ENCODE data around the gene TMPRSS6. TPM values are rescaled to one million over a fixed set of nuclear protein-coding genes. Genes with fewer than 3 reads are reported as not detected.
A peak's percentile ranks its signal among the peaks of the same experiment; 100 is the strongest.

TMPRSS6 gene
- total RNA-seq, 6 experiments from 2014 or later = not detected

GRCh38 chr22:37018086-37018814 lies 91.3 kb downstream of the TMPRSS6 start:
- TF ChIP-seq, protein P1, sequence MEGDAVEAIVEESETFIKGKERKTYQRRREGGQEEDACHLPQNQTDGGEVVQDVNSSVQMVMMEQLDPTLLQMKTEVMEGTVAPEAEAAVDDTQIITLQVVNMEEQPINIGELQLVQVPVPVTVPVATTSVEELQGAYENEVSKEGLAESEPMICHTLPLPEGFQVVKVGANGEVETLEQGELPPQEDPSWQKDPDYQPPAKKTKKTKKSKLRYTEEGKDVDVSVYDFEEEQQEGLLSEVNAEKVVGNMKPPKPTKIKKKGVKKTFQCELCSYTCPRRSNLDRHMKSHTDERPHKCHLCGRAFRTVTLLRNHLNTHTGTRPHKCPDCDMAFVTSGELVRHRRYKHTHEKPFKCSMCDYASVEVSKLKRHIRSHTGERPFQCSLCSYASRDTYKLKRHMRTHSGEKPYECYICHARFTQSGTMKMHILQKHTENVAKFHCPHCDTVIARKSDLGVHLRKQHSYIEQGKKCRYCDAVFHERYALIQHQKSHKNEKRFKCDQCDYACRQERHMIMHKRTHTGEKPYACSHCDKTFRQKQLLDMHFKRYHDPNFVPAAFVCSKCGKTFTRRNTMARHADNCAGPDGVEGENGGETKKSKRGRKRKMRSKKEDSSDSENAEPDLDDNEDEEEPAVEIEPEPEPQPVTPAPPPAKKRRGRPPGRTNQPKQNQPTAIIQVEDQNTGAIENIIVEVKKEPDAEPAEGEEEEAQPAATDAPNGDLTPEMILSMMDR (IDR thresholded peaks at IDR 0.05) = no peak
- Mint-ChIP-seq H3K27me3 (ENCODE audit: insufficient read depth) (no peaks in the 10 kb centered on the region; the same call in 1 of the 2 replicates), H3K4me3 (peak overlapping the region; percentile 90), H3K4me1 (ENCODE audit: low read depth) (peaks cover 11% of the 10 kb centered on the region), H3K36me3 (ENCODE audit: low read depth) (no peaks in the 10 kb centered on the region), H3K27ac (peak overlapping the region; percentile 42; the same call in 1 of the 2 replicates), H3K9me3 (no peaks in the 10 kb centered on the region)
- no peak for DNase-seq

DNA sequence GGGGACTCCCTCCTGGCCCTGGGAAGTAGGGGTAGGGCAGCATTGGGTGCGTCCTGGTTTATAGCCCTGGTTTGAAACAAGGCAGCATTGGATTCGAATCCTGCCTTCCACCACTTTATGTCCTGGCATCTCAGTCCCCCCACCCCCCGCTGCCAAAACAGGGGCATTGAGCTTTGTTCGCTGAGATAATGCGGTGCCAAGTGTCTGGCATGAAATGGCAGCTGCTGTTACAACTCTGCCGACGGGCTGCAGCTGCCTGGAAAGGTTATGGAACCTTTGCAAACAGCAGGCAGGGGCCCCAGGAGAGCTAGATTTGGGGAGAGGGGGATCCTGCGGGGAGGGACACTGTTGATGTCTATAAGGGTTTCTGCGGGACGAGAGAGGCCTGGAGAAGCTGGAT lies 92.2 kb downstream of the TMPRSS6 start:
- no peaks in the 10 kb centered on the region for H3K36me3 Mint-ChIP-seq (ENCODE audit: low read depth)
- DNase-seq = no peak
- no peak overlapping the region for H3K4me3 Mint-ChIP-seq
- H3K27me3 Mint-ChIP-seq (ENCODE audit: insufficient read depth) = no peaks in the 10 kb centered on the region; the same call in 1 of the 2 replicates
- no peaks in the 10 kb centered on the region for H3K9me3 Mint-ChIP-seq
- no peak overlapping the region for H3K27ac Mint-ChIP-seq
- TF ChIP-seq, protein P1 (IDR thresholded peaks at IDR 0.05) = no peak
- peaks cover 11% of the 10 kb centered on the region for H3K4me1 Mint-ChIP-seq (ENCODE audit: low read depth)

DNA sequence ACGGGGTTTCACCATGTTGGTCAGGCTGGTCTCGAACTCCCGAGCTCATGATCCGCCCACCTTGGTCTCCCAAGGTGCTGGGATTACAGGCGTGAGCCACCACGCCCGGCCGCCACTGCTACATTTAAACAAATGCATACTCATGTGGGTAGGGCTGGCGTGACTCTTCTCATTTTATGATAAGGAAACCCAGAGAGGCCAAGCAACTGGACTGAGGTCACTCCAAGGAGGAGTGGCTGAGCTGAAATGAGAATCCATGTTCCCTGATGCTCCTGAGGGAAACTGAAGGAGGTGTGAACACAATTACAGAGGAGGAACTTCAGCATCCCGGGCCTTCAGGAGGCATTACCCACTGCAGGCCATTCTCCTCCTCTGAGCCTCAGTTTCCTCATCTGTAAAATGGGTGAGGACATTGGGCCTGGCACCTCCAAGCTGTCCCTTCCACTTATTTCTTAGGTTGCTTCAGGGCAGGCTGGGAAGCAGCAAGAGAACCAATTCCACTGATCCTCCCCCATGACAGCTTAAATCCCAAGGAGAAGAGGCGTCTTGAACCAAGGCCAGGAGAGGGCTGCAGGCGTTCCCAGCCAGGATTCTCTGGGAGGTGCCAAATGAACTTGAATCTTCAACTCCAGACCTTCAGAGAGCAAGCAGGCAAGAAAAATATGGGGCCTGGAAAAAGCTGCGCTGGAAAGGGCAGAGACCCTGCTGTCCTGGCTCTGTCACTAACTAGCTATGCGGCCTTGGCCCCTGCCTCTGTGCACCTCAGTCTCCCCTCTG lies 93.2 kb downstream of the TMPRSS6 start:
- no peak for DNase-seq
- TF ChIP-seq, protein P1 (IDR thresholded peaks at IDR 0.05) = no peak
- Mint-ChIP-seq H3K27me3 (ENCODE audit: insufficient read depth) (no peaks in the 10 kb centered on the region; the same call in 1 of the 2 replicates), H3K27ac (no peak overlapping the region), H3K4me1 (ENCODE audit: low read depth) (peaks cover 6% of the 10 kb centered on the region), H3K9me3 (no peaks in the 10 kb centered on the region), H3K4me3 (no peak overlapping the region), H3K36me3 (ENCODE audit: low read depth) (no peaks in the 10 kb centered on the region)

- TF ChIP-seq, protein P1 (IDR thresholded peaks at IDR 0.05) = no peak
- Mint-ChIP-seq H3K9me3 (no peaks in the 10 kb centered on the region), H3K4me3 (no peak overlapping the region), H3K27ac (no peak overlapping the region), H3K27me3 (ENCODE audit: insufficient read depth) (no peaks in the 10 kb centered on the region; the same call in none of the 2 replicates), H3K36me3 (ENCODE audit: low read depth) (no peaks in the 10 kb centered on the region), H3K4me1 (ENCODE audit: low read depth) (peaks cover 4% of the 10 kb centered on the region)
- no peak for DNase-seq
These were observed 94.0 kb downstream of the TMPRSS6 start for GRCh38 chr22:37015587-37015878.

Other genes starting within 250 kb of the TMPRSS6 start
- gene NCF4, start 248.7 kb downstream of the TMPRSS6 start, total RNA-seq (2021; fragmentation: NEBNext Ultra II Directional; extraction: Animal tissue kit (Norgen Biotek cat#: 25700)) = not detected
- 1 to 10 TPM in 5 of 6 experiments, under 1 TPM in 1; 0.76 to 3.2 (median 2.4) TPM for gene CSF2RB, start 196.1 kb downstream of the TMPRSS6 start, total RNA-seq (2021; fragmentation: NEBNext Ultra II Directional; extraction: Animal tissue kit (Norgen Biotek cat#: 25700))
- gene TST, start 90.3 kb downstream of the TMPRSS6 start, total RNA-seq (2021; fragmentation: NEBNext Ultra II Directional; extraction: Animal tissue kit (Norgen Biotek cat#: 25700)) = 10 to 100 TPM; 18.6 to 32.8 (median 21.7) TPM
- 10 to 100 TPM; 24.9 to 35.5 (median 27.5) TPM for gene MPST, start 90.0 kb downstream of the TMPRSS6 start, total RNA-seq (2021; fragmentation: NEBNext Ultra II Directional; extraction: Animal tissue kit (Norgen Biotek cat#: 25700))
- gene KCTD17, start 58.0 kb downstream of the TMPRSS6 start, total RNA-seq (2021; fragmentation: NEBNext Ultra II Directional; extraction: Animal tissue kit (Norgen Biotek cat#: 25700)) = 10 to 100 TPM; 39.8 to 46.4 (median 43.3) TPM
- gene IL2RB, start 40.2 kb upstream of the TMPRSS6 start, total RNA-seq (2021; fragmentation: NEBNext Ultra II Directional; extraction: Animal tissue kit (Norgen Biotek cat#: 25700)) = not detected
- gene C1QTNF6, start 78.5 kb upstream of the TMPRSS6 start, total RNA-seq (2021; fragmentation: NEBNext Ultra II Directional; extraction: Animal tissue kit (Norgen Biotek cat#: 25700)) = 1 to 10 TPM; 3.3 to 5.0 (median 4.0) TPM
- not detected for gene SSTR3, start 102.8 kb upstream of the TMPRSS6 start, total RNA-seq (2021; fragmentation: NEBNext Ultra II Directional; extraction: Animal tissue kit (Norgen Biotek cat#: 25700))
- 10 to 100 TPM; 29.9 to 57.2 (median 53.5) TPM for gene RAC2, start 134.6 kb upstream of the TMPRSS6 start, total RNA-seq (2021; fragmentation: NEBNext Ultra II Directional; extraction: Animal tissue kit (Norgen Biotek cat#: 25700))
- gene CYTH4, start 172.8 kb upstream of the TMPRSS6 start, total RNA-seq (2021; fragmentation: NEBNext Ultra II Directional; extraction: Animal tissue kit (Norgen Biotek cat#: 25700)) = under 1 TPM in 1 of 6 experiments, not detected in 5; 0.28 TPM

Measured in HFFc6 (cell line).